ENCODE data around the gene SLC25A26.
"Not testable (repeated sequence)": the region's sequence is repeated elsewhere in the genome, so short reads cannot be mapped to it uniquely, and the experiment has no call there.

SLC25A26 gene

GRCh38 chr3:66271231-66271630 lies 50.4 kb downstream of the SLC25A26 start:
- DNase-seq: no peak

DNA sequence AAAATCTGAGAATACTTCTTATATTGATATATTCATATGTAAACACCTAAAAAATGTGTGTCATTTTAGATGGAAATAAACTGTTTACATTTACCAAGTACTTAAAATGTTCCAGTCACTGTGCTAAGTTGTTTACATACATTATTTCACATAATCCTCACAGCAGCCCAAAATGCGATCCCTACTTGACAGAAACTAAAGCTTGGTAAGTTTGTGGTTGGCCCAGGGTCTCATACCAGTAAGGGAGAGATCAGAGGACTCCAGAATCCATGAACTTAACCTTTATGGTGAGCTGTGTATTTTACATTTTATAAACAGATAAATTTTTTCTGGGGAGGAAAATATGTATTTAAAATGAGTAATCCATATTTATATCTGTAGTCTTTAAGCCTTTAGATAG lies 51.2 kb downstream of the SLC25A26 start:
- no peak for DNase-seq

GRCh38 chr3:66274837-66275236 lies 54.0 kb downstream of the SLC25A26 start:
- DNase-seq: not testable (repeated sequence)

DNA sequence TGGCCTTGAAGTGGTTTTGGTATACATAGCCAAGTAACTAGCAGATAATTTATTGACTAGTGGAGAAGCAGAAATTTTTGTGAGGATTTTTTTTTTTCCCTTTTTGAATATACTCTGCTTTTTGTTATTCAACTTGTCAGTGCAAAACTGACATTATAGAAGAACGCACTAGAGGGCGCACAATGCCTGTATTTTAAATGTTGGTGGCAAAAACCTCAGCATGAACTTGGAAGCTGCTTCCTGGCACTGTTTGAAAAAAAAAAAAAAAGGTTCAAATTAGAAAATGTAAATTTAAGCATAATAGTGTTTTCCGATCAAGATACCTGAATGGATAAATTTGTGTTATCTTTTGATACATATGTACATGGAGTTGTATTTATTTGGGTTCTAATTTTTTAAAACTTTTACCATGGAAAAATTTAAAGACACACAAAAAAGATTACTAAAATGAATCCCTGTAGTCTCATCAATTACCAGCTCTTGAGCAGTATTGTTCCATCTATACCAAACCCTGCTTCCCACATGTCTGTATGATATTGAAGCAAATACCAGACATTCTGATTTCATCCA lies 56.0 kb downstream of the SLC25A26 start:
- DNase-seq: peak; percentile 52

GRCh38 chr3:66279168-66279567 lies 58.4 kb downstream of the SLC25A26 start:
- DNase-seq: no peak

GRCh38 chr3:66280304-66280703 lies 59.5 kb downstream of the SLC25A26 start:
- DNase-seq: no peak

DNA sequence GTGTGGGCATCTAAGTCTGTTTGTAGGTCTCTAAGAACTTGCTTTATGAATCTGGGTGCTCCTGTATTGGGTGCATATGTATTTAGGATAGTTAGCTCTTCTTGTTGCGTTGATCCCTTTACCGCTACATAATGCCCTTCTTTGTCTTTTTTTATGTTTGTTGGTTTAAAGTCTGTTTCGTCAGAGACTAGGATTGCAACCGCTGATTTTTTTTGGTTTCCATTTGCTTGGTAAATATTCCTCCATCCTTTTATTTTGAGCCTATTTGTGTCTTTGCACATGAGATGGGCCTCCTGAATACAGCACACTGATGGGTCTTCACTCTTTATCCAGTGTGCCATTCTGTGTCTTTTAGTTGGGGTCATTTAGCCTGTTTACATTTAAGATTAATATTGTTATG lies 71.1 kb downstream of the SLC25A26 start:
- not testable (repeated sequence) for DNase-seq

DNA sequence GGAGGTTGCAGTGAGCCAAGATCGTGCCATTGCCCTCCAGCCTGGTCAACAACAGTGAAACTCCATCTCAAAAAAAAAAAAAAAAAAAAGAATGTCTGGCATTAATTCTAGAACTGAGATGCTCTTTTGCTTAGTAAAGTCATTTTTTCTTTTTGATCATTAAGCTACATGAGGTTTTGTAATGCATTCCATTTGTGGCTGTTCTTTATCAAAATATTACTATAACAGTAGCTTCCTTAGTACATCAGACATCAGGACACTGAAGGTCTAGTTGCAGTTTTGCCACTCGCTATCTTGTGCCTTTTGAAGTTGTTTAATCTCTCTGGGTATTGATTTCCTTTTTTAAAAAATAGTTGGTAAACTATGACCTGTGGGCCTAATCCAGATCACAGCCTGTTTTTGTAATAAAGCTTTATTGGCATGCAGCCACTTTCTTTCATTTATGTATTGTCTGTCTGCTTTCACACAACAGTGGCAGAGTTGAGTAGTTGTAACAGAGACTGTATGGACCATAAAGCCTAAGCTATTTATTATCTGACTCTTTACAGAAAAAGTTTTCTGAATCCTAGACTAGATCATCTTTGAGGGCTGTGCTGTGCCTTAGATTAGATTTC lies 76.6 kb downstream of the SLC25A26 start:
- no peak for DNase-seq

DNA sequence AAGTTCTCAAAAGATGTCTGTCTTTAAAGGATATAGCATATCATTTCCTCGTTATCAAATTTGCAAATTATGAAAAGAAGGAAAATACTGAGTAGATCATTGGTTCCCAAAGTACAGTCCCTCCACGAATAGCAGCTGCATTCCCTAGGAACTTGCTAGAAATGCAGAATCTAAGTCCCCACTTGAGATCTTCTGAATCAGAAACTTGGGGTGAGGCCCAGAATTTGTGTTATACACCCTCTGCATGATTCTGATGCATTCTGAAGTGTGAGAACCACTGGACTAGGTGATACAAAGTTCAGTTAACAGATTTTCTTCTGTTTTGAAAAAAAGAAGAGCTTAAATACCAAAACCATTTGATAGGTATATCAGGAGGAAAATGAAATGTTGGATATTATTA lies 77.1 kb downstream of the SLC25A26 start:
- no peak for DNase-seq

DNA sequence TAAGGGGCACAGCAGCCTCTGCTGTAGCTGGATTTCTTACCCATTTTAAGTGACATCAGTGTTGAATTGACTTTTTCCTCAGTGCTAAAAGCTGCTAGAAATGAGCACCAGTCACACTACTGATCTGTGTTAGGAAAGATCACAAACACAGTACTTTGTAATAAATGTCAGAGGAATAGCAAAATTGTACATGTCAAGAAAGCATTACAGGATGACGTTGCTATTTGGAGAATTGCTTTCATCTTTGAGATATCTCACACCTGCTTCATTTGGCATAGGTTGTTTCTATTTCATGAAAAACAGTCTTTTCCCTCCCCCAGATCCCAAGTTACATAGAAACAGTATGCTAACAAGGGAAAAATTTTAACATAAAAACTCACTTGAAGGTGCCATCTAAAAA lies 77.8 kb downstream of the SLC25A26 start:
- DNase-seq: no peak

DNA sequence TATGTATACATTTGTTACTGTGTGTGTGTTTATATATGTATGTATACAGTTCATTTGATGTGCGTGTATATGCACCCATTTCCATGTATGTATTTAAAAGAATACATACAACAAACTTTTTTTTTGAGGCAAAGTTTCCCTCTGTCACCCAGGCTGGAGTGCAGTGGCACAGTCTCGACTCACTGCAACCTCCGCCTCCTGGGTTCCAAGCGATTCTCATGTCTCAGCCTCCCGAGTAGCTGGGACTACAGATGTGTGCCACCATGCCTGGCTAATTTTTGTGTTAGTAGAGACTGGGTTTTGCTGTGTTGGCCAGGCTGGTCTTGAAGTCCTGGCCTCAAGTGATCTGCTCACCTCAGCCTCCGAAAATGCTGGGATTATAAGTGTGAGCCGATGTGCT lies 78.3 kb downstream of the SLC25A26 start:
- DNase-seq: not testable (repeated sequence)

- DNase-seq: no peak
These were observed 79.1 kb downstream of the SLC25A26 start for GRCh38 chr3:66299891-66300290.

GRCh38 chr3:66302288-66302687 lies 81.5 kb downstream of the SLC25A26 start:
- peak; percentile 74 for DNase-seq

DNA sequence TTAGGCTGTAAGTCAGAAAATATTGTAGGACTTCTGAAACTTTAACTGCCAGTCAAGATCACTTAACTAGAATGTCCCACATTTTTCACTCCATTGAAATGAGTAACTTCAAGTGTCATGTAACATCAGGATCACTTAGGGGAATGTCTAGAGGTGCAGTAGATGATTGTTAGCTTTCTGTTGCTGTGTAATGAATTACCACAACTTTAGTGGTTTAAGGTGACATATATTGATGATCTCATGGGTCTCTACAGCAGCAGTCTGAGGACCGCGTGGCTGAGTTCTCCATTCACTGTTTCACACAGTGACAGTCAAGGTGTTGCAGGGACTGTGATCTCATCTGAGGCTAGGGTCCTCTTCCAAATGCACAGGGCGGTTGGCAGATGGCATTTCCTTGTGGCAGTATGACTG lies 82.7 kb downstream of the SLC25A26 start:
- DNase-seq: peak; percentile 61

- DNase-seq: no peak
These were observed 83.5 kb downstream of the SLC25A26 start for GRCh38 chr3:66304293-66304692.

DNA sequence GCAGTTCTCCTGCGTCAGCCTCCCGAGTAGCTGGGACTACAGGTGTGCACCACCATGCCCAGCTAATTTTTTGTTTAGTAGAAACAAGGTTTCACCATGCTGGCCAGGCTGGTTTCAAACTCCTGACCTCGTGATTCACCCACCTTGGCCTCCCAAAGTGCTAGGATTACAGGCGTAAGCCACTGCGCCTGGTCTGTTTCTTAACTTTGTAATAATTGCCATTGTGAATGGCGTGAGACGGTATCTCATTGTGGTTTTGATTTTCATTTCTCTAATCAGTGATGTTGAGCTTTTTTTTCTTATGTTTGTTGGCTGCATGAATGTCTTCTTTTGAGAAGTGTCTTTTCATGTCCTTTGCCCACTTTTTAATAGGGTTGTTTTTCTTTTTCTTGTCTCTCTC lies 85.3 kb downstream of the SLC25A26 start:
- DNase-seq: not testable (repeated sequence)

GRCh38 chr3:66306991-66307390 lies 86.2 kb downstream of the SLC25A26 start:
- not testable (repeated sequence) for DNase-seq

DNA sequence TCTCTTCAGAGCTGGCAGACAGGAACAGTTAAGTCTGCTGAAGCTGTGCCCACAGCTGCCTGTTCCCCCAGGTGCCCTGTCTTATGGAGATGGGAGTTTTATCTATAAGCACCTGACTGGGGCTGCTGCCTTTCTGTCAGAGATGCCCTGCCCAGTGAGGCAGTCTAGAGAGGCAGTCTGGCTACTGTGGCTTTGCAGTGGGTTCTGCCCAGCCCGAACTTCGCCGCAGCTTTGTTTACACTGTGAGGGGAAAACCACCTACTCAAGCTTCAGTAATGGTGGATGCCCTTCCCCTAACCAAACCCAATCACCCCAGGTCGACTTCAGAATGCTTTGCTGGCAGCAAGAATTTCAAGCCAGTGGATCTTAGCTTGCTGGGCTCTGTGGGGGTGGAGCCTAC lies 91.2 kb downstream of the SLC25A26 start:
- peak; percentile 44 for DNase-seq

DNA sequence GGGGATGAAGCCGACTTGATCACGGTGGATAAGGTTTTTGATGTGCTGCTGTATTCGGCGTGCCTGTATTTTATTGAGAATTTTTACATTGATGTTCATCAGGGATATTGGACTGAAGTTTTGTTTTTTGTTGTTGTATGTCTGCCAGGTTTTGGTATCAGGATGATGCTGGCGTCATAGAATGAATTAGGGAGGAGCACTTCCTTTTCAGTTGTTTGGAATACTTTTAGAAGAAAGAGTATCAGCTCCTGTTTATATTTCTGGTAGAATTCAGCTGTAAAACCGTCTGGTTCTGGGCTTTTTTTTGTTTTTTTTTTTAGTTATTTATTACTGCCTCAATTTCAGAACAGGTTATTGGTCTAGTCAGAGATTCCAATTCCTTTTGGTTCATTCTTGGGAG lies 93.7 kb downstream of the SLC25A26 start:
- DNase-seq: no peak

DNA sequence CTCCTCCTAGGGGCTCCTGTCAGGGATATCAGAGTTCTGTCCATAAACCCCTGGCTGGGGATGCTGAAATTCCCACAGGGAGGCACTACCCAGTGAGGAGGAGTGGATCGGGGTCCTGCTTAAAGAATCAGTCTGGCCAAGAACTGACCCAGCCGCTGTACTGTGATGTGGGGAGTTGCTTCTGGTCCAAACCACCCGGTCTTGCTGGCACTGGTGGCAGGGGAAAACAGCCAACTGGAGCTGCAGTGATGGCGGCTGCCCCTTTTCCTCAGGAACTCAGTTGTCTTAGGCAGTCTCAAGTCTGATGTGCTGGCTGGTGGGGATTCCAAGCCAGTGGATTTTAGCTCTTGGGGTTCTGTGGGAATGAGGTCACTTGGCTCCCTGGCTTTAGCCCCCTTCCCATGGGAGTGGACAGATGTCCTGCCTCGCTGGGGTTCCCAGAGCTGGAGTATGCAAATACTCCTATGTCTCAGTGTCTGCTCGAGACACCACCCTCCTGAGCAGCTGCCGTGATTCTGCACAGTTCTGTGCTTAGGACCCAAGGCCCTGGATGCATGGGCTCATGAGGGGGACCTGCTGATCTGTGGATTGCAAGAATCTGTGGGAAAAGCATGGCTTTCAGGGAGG lies 97.1 kb downstream of the SLC25A26 start:
- no peak for DNase-seq

DNA sequence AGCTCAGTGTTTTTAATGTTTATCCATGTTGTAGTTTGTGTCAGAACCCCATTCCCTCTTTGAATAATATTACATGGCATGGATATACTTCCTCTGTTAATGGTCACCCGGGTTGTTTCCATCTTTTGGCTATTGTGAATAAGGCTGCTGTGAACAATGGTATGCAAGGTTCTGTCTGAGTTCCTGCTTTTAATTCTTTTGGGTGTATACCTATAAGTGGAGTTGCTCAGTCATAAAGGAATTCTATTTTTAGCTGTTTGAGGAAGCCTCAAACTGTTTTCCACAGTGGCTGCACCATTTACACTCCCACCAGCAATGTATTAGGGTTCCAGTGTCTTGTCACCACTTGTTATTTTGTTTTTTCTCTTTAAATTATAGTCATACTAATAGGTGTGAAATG lies 99.6 kb downstream of the SLC25A26 start:
- DNase-seq: no peak

DNA sequence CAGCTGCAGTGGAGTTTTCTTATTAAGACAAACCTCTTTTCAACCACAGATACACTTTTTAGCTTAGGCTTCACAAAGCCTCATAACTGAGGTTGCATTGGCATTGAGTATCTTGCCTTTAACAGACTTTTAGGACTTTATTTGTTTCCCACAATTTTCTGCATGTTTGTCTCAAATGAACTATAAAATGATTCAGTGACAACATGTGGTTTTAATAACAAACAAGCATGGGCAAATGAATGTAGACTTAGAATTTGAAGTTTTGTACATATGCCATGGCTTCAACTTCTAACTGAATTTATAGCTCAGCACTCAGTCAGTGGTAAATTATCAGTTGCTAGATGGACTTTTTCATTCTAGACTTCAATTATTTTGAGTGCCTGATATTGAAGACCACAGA lies 101.6 kb downstream of the SLC25A26 start:
- no peak for DNase-seq

- no peak for DNase-seq
These were observed 105.5 kb downstream of the SLC25A26 start for GRCh38 chr3:66326340-66326739.

- DNase-seq: no peak
These were observed 114.9 kb downstream of the SLC25A26 start for GRCh38 chr3:66335671-66336070.

- DNase-seq: no peak
These were observed 115.5 kb downstream of the SLC25A26 start for GRCh38 chr3:66336333-66336766.
